WI38 (cell line): ENCODE data around the gene KRT5.

Experiments used
- H3K4me3 ChIP-seq: 2 replicates; pipeline ENCODE4 v1.5.1; 2011; ENCODE audit warnings: low read depth, mild to moderate bottlenecking, control low read depth, low read length
- TF ChIP-seq, protein P1 (sequence below): IDR thresholded peaks from 2 replicates; pipeline ENCODE4 v1.5.1; 2012; ENCODE audit warnings: low read depth, mild to moderate bottlenecking, control low read depth, low read length

The KRT5 gene

DNA sequence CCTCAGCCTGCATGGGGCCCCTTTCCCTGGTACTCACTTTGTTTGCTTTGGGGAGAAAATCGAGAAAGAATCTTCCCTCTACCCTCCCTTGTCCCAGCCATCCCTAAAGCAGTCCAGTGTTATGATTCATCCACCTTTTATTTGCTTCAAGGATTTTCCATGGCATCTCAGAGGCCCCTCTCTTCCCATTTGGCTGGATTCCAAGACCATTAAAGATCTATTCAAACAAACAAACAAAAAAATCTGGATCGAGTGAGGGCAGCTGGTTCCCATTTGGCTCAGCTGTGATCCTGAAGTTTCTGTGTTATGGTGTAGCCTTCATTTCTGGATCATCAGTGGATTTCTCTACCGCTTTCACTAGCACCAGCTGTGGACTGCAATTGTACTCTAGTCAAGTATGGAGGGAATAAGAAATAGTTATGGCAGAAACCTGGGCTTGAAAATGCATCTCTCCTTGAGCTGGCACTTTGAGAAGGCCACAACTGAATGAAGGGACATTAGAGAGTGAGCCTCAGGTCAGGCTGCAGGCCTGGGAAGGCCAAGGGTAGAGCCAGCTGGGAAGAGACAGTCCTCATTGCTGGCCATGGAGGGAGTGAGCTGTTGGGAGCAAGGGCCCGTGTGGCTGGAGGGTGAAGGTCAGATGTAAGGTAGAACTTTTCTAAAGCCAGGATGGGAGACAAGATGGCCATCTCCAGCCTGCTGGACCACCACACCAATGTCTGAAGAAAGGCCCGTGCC is 19.1 kb upstream of the KRT5 start:
- H3K4me3 ChIP-seq: no peak overlapping the region
- TF ChIP-seq, protein P1, sequence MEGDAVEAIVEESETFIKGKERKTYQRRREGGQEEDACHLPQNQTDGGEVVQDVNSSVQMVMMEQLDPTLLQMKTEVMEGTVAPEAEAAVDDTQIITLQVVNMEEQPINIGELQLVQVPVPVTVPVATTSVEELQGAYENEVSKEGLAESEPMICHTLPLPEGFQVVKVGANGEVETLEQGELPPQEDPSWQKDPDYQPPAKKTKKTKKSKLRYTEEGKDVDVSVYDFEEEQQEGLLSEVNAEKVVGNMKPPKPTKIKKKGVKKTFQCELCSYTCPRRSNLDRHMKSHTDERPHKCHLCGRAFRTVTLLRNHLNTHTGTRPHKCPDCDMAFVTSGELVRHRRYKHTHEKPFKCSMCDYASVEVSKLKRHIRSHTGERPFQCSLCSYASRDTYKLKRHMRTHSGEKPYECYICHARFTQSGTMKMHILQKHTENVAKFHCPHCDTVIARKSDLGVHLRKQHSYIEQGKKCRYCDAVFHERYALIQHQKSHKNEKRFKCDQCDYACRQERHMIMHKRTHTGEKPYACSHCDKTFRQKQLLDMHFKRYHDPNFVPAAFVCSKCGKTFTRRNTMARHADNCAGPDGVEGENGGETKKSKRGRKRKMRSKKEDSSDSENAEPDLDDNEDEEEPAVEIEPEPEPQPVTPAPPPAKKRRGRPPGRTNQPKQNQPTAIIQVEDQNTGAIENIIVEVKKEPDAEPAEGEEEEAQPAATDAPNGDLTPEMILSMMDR: no peak

GRCh38 chr12:52537101-52537500 is 16.9 kb upstream of the KRT5 start:
- no peak overlapping the region for H3K4me3 ChIP-seq
- TF ChIP-seq, protein P1: no peak

- no peak overlapping the region for H3K4me3 ChIP-seq
- TF ChIP-seq, protein P1: no peak
Observed at GRCh38 chr12:52535574-52535973, 15.4 kb upstream of the KRT5 start.

DNA sequence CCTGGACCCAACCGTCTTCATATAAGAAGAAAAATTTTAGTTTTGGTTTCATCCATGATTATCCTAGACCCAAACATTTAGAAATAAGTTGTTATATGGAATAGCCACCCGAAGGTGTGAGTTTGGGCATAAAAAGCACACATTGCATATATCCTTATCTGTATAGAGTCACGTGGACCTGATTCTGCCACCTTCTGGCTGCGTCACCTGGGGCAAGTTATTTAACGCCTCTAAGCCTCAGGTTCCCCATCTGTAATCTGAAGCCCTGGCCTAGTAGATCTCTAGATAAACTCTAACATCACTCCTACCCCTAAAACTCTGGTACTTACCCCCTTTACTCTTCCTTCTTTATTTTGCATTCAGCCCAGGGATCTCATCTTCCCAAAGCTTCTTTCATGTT is 14.3 kb upstream of the KRT5 start:
- TF ChIP-seq, protein P1: no peak
- H3K4me3 ChIP-seq: no peak overlapping the region

GRCh38 chr12:52533686-52534470 is 13.7 kb upstream of the KRT5 start:
- no peak overlapping the region for H3K4me3 ChIP-seq

GRCh38 chr12:52532636-52533035 is 12.4 kb upstream of the KRT5 start:
- TF ChIP-seq, protein P1: no peak
- no peak overlapping the region for H3K4me3 ChIP-seq

More at GRCh38 chr12:52533686-52534470, 13.7 kb upstream of the KRT5 start:
- TF ChIP-seq, protein P1: no peak
